Prostate gland (tissue), 2 donors: ENCODE measurements around the gene NXN.

ENCODE experiments used
- CTCF ChIP-seq, 4 experiments: fragments of 200-600 bp in 2 of 4; fragments of 450-650 bp in 2 of 4; sonication (generic) in 2 of 4; IDR thresholded peaks; 1 replicate in 3 of 4; 2 replicates in 1 of 4; pipeline ENCODE4 v1.5.1; 2016 to 2019; ENCODE audit warnings: antibody characterized with exemption in 4 of 4, mild to moderate bottlenecking in 2 of 4, moderate library complexity in 2 of 4
- POLR2A ChIP-seq: fragments of 450-650 bp; IDR thresholded peaks from one replicate; pipeline ENCODE4 v1.6.1; 2016; ENCODE audit warnings: antibody characterized with exemption, mild to moderate bottlenecking
- POLR2AphosphoS5 ChIP-seq: sonication (generic); formaldehyde crosslinking; IDR thresholded peaks from one replicate; pipeline ENCODE4 v1.6.1; 2017; ENCODE audit warnings: antibody characterized with exemption

DNA sequence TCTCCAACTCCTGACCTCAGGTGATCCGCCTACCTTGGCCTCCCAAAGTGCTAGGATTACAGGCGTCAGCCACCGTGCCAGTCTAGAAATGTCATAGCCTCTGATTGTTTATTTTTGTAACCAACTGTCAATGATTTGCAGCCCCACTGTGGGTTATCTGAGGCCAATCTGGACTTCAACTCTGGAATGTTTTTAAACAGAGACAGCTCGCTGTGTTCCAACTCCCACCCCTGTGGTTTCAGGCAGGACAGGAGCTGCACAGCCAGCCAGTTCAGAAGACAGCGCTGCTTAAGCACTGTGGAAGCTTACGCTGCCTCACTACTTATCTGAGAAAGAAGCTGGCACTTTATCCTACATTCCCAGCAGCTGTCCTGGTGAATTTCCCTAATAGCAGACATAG lies 177.9 kb downstream of the NXN start:
- TF ChIP-seq CTCF (IDR thresholded peaks at IDR 0.05), result no peak
- no peak for TF ChIP-seq POLR2AphosphoS5
- no peak for TF ChIP-seq POLR2A
